GM12864 (cell line): ENCODE measurements around the gene TRAPPC5.

Experiments
- DNase-seq: peaks from one replicate; pipeline ENCODE4 v3.0.0-alpha.2; 2011; ENCODE audit warnings: low read depth
- H3K4me3 ChIP-seq: 2 replicates; pipeline ENCODE4 v1.5.1; 2011; ENCODE audit warnings: mild to moderate bottlenecking, low read depth, low read length, control low read depth
- CTCF ChIP-seq: IDR thresholded peaks from 2 replicates; pipeline ENCODE4 v1.5.1; 2011; ENCODE audit warnings: low read depth, mild to moderate bottlenecking, moderate library complexity, low read length, control low read depth, inconsistent platforms; ENCODE audit errors: missing control alignments

TRAPPC5 gene

GRCh38 chr19:7682175-7682855 is 1.7 kb downstream of the TRAPPC5 start:
- H3K4me3 ChIP-seq, result no peak overlapping the region; the same call in 1 of the 2 replicates

GRCh38 chr19:7685546-7686445 is 5.2 kb downstream of the TRAPPC5 start:
- H3K4me3 ChIP-seq, result no peak overlapping the region
- DNase-seq, result no peak
- TF ChIP-seq CTCF, result no peak

More at GRCh38 chr19:7682175-7682855, 1.7 kb downstream of the TRAPPC5 start:
- TF ChIP-seq CTCF, result peak; percentile 11
- no peak for DNase-seq

- TF ChIP-seq CTCF, result no peak
- DNase-seq, result no peak
- no peak overlapping the region for H3K4me3 ChIP-seq
These were observed 6.5 kb downstream of the TRAPPC5 start for GRCh38 chr19:7687177-7687576.

- no peak for DNase-seq
- no peak for TF ChIP-seq CTCF
- no peak overlapping the region for H3K4me3 ChIP-seq
These were observed 8.5 kb downstream of the TRAPPC5 start for GRCh38 chr19:7689165-7689564.

GRCh38 chr19:7690779-7691258 is 10.2 kb downstream of the TRAPPC5 start:
- H3K4me3 ChIP-seq, result no peak overlapping the region
- no peak for TF ChIP-seq CTCF

GRCh38 chr19:7691497-7691896 is 10.9 kb downstream of the TRAPPC5 start:
- H3K4me3 ChIP-seq, result no peak overlapping the region
- DNase-seq, result no peak
- TF ChIP-seq CTCF, result no peak

More at GRCh38 chr19:7690779-7691258, 10.2 kb downstream of the TRAPPC5 start:
- no peak for DNase-seq
